Liver (tissue), 9 donors: ENCODE measurements around the gene ALG8. TPM values are rescaled to one million over a fixed set of nuclear protein-coding genes. Genes with fewer than 3 reads are reported as not detected.
A peak's percentile ranks its signal among the peaks of the same experiment; 100 is the strongest.

Experiments
- DNase-seq: peaks from one replicate; pipeline ENCODE4 v3.0.0-alpha.2; 2017; ENCODE audit warnings: low spot score
- H3K27ac ChIP-seq, 2 donors: one replicate each; pipeline ENCODE4 v1.7.0; 2013; ENCODE audit warnings: inconsistent platforms in 2 of 2, low read length in 2 of 2, control low read depth in 1 of 2, low read depth in 1 of 2, mild to moderate bottlenecking in 1 of 2
- H3K27me3 ChIP-seq, 4 donors: one replicate each; pipeline versions ENCODE4 v1.6.1 to v1.7.0; 2013; ENCODE audit warnings: low read length in 3 of 4, inconsistent platforms in 1 of 4, mild to moderate bottlenecking in 1 of 4, moderate library complexity in 1 of 4; ENCODE audit not compliant: control insufficient read depth in 4 of 4, insufficient read depth in 4 of 4
- H3K36me3 ChIP-seq, 4 donors: one replicate each; pipeline versions ENCODE4 v1.6.1 to v1.7.0; 2013; ENCODE audit warnings: low read length in 3 of 4, mild to moderate bottlenecking in 3 of 4, low read depth in 1 of 4, moderate library complexity in 1 of 4; ENCODE audit not compliant: control insufficient read depth in 4 of 4, insufficient read depth in 3 of 4
- H3K4me1 ChIP-seq, 4 donors: one replicate each; pipeline versions ENCODE4 v1.6.1 to v1.7.0; 2013; ENCODE audit warnings: low read length in 3 of 4, mild to moderate bottlenecking in 3 of 4, moderate library complexity in 1 of 4; ENCODE audit not compliant: control insufficient read depth in 4 of 4, insufficient read depth in 4 of 4
- H3K4me3 ChIP-seq, 3 donors: one replicate each; pipeline versions ENCODE4 v1.6.1 to v1.7.0; 2013; ENCODE audit warnings: low read length in 3 of 3, control low read depth in 1 of 3, low read depth in 1 of 3, mild to moderate bottlenecking in 1 of 3
- H3K9ac ChIP-seq, 2 donors: one replicate each; pipeline ENCODE4 v1.7.0; 2013; ENCODE audit warnings: low read length in 2 of 2, mild to moderate bottlenecking in 2 of 2, moderate library complexity in 2 of 2, control low read depth in 1 of 2, low read depth in 1 of 2
- H3K9me3 ChIP-seq, 4 donors: one replicate each; pipeline versions ENCODE4 v1.6.1 to v1.7.0; 2013; ENCODE audit warnings: low read length in 3 of 4; ENCODE audit not compliant: control insufficient read depth in 4 of 4
- EGR1 ChIP-seq, 2 donors: IDR thresholded peaks; 2 replicates each; pipeline ENCODE4 v1.6.1; 2016 to 2018; ENCODE audit warnings: antibody characterized with exemption in 2 of 2, low read depth in 2 of 2
- FOXA1 ChIP-seq: IDR thresholded peaks from 2 replicates; pipeline ENCODE4 v1.6.1; 2016; ENCODE audit warnings: antibody characterized with exemption
- FOXA2 ChIP-seq: IDR thresholded peaks from 2 replicates; pipeline ENCODE4 v1.6.1; 2016; ENCODE audit warnings: antibody characterized with exemption
- GABPA ChIP-seq, 2 donors: IDR thresholded peaks in 1 of 2; conservative IDR thresholded peaks in 1 of 2; 2 replicates each; pipeline ENCODE4 v1.6.1; 2016; ENCODE audit warnings: antibody characterized with exemption in 2 of 2, mild to moderate bottlenecking in 1 of 2, moderate library complexity in 1 of 2
- HNF4A ChIP-seq, 2 donors: conservative IDR thresholded peaks; 2 replicates each; pipeline ENCODE4 v1.6.1; 2016; ENCODE audit warnings: antibody characterized with exemption in 2 of 2, mild to moderate bottlenecking in 2 of 2
- HNF4G ChIP-seq: IDR thresholded peaks from 2 replicates; pipeline ENCODE4 v1.6.1; 2016; ENCODE audit warnings: antibody characterized with exemption
- JUND ChIP-seq, 2 donors: IDR thresholded peaks; 2 replicates each; pipeline ENCODE4 v1.6.1; 2016; ENCODE audit warnings: antibody characterized with exemption in 2 of 2
- NR2F2 ChIP-seq: IDR thresholded peaks from 2 replicates; pipeline ENCODE4 v1.6.1; 2016; ENCODE audit warnings: antibody characterized with exemption
- RXRA ChIP-seq, 2 donors: IDR thresholded peaks; 2 replicates each; pipeline ENCODE4 v1.6.1; 2017 to 2018; ENCODE audit warnings: antibody characterized with exemption in 2 of 2, mild to moderate bottlenecking in 1 of 2
- YY1 ChIP-seq: IDR thresholded peaks from 2 replicates; pipeline ENCODE4 v1.6.1; 2016; ENCODE audit warnings: antibody characterized with exemption, mild to moderate bottlenecking
- WGBS: extraction: QIAGEN DNeasy Blood & Tissue Kit; methylation state at CpG from one replicate; pipeline ENCODE4 v1.1.7; 2013; 5-methylcytosine and 5-hydroxymethylcytosine counted together
- polyA plus RNA-seq, 2 donors: library from polyadenylated mRNA; stranded (reverse) in 1 of 2; unstranded in 1 of 2; fragments of 200-250 nt in 1 of 2; fragments of >200 nt in 1 of 2; fragmentation: Nextera tagmentation in 1 of 2; extraction: Ambion mirVana in 1 of 2; gene quantifications; one replicate each; pipeline versions ENCODE4 v1.2.1 to v1.2.3, GENCODE V29; 2013 to 2015
- total RNA-seq, 2 donors: library from RNA; depleted of rRNA; stranded (reverse); fragments of >200 nt; gene quantifications; one replicate each; pipeline ENCODE4 v1.2.3, GENCODE V29; 2014
- TF ChIP-seq, protein P1 (sequence below): IDR thresholded peaks from 2 replicates; pipeline ENCODE4 v1.6.1; 2016; ENCODE audit warnings: antibody characterized with exemption, mild to moderate bottlenecking
- TF ChIP-seq, protein P2 (sequence below): IDR thresholded peaks from 2 replicates; pipeline ENCODE4 v1.6.1; 2016; ENCODE audit warnings: antibody characterized with exemption
- TF ChIP-seq, protein P3 (sequence below): IDR thresholded peaks from 2 replicates; pipeline ENCODE4 v1.6.1; 2016; ENCODE audit warnings: antibody characterized with exemption
- donor health status: healthy.
- donor health status: healthy.
- donor health status: healthy.
- donor health status: healthy.
- donor health status: healthy.

The ALG8 gene
- total and polyA plus RNA-seq, 4 donors: 29.4 to 46.0 (median 38.0) TPM

DNA sequence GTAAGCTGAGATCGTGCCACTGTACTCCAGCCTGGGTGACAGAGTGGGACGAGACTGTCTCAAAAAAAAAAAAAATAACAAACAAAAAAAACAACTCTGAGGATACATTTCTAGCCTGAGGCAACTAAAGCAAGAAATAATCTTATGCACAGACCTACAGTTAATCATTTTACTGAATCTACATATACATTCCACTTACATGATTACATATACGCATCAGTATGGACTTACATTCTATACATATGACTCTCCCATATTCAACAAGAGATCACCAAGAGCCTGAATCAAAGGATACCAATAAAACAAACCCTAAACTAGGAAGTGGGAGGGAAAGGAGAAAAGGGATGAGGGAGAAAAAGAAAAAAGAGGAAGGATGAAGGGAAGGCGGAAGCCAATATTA, 1.1 kb downstream of the ALG8 start:
- H3K9ac ChIP-seq: no peak overlapping the region
- H3K9me3 ChIP-seq: no peaks in the 10 kb centered on the region
- 94% methylated on average over 4 of the region's 4 CpGs for WGBS
- H3K4me1 ChIP-seq: peaks cover 0 to 16% (median 12%) of the 10 kb centered on the region in 4 donors
- H3K36me3 ChIP-seq: peaks cover 0 to 2% (median 0%) of the 10 kb centered on the region in 4 donors
- H3K27ac ChIP-seq: no peak overlapping the region
- DNase-seq: no peak
- no peaks in the 10 kb centered on the region for H3K27me3 ChIP-seq
- no peak for TF ChIP-seq FOXA2
- TF ChIP-seq, protein P1, sequence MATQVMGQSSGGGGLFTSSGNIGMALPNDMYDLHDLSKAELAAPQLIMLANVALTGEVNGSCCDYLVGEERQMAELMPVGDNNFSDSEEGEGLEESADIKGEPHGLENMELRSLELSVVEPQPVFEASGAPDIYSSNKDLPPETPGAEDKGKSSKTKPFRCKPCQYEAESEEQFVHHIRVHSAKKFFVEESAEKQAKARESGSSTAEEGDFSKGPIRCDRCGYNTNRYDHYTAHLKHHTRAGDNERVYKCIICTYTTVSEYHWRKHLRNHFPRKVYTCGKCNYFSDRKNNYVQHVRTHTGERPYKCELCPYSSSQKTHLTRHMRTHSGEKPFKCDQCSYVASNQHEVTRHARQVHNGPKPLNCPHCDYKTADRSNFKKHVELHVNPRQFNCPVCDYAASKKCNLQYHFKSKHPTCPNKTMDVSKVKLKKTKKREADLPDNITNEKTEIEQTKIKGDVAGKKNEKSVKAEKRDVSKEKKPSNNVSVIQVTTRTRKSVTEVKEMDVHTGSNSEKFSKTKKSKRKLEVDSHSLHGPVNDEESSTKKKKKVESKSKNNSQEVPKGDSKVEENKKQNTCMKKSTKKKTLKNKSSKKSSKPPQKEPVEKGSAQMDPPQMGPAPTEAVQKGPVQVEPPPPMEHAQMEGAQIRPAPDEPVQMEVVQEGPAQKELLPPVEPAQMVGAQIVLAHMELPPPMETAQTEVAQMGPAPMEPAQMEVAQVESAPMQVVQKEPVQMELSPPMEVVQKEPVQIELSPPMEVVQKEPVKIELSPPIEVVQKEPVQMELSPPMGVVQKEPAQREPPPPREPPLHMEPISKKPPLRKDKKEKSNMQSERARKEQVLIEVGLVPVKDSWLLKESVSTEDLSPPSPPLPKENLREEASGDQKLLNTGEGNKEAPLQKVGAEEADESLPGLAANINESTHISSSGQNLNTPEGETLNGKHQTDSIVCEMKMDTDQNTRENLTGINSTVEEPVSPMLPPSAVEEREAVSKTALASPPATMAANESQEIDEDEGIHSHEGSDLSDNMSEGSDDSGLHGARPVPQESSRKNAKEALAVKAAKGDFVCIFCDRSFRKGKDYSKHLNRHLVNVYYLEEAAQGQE: no peak
- no peak for TF ChIP-seq HNF4A (conservative IDR thresholded peaks at IDR 0.05)
- TF ChIP-seq FOXA1: no peak
- H3K4me3 ChIP-seq: peak overlapping the region in 2 of 3 donors; percentile 78 to 83

DNA sequence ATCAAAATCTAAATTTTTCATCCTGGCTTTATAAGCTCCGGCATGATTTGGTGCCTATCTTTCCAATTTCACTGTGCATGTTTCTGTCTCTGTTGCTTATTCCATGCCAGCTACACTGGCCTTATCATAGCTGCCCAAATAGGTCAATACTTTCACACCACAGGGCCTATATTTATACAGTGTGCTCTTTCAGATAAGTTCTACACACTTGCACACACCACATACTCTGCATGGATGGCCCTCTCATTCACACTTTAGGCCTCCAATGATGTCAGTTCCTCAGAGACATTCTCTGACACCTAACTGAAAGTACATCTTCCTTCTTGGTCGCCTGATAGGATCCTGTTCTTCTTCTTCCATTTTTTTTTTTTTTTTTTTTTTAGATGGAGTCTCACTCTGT, 7.0 kb downstream of the ALG8 start:
- 91% methylated on average over 2 of the region's 2 CpGs for WGBS
- Histone ChIP-seq H3K9me3 (no peaks in the 10 kb centered on the region), H3K4me1 (no peaks in the 10 kb centered on the region), H3K4me3 (no peak overlapping the region), H3K27me3 (no peaks in the 10 kb centered on the region), H3K27ac (no peak overlapping the region), H3K9ac (no peak overlapping the region), H3K36me3 (no peaks in the 10 kb centered on the region)
- TF ChIP-seq, protein P2, sequence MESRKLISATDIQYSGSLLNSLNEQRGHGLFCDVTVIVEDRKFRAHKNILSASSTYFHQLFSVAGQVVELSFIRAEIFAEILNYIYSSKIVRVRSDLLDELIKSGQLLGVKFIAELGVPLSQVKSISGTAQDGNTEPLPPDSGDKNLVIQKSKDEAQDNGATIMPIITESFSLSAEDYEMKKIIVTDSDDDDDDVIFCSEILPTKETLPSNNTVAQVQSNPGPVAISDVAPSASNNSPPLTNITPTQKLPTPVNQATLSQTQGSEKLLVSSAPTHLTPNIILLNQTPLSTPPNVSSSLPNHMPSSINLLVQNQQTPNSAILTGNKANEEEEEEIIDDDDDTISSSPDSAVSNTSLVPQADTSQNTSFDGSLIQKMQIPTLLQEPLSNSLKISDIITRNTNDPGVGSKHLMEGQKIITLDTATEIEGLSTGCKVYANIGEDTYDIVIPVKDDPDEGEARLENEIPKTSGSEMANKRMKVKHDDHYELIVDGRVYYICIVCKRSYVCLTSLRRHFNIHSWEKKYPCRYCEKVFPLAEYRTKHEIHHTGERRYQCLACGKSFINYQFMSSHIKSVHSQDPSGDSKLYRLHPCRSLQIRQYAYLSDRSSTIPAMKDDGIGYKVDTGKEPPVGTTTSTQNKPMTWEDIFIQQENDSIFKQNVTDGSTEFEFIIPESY: no peak
- no peak for TF ChIP-seq YY1
- TF ChIP-seq GABPA (IDR thresholded peaks at IDR 0.05 in 1 of 2, conservative IDR thresholded peaks at IDR 0.05 in 1 of 2): no peak
- no peak for TF ChIP-seq HNF4G
- TF ChIP-seq, protein P3, sequence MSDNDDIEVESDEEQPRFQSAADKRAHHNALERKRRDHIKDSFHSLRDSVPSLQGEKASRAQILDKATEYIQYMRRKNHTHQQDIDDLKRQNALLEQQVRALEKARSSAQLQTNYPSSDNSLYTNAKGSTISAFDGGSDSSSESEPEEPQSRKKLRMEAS: no peak
- TF ChIP-seq EGR1 (IDR thresholded peaks at IDR 0.05; ENCODE audit: low read depth in 2 of 2): no peak
- no peak for TF ChIP-seq NR2F2
- DNase-seq: no peak

DNA sequence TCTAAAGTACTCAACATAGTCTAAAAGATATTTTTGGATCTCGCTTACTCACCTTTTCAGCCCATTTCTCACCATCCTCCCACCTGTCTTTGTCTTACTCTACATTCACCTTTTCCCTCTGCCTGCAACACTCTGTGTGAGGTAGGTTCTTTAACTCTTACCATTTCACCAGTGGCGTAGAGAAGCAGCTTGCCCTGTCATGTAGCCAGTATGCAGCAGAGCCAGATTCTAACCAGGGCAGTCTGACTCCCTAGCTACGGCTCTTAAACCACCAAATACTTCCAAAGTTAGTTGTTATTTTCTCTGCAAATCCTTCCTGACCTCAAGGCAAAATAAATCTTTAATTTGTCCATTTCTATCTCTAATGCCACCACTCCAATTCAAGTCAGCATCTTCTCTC, 7.5 kb downstream of the ALG8 start:
- Histone ChIP-seq H3K4me1 (no peaks in the 10 kb centered on the region), H3K27me3 (no peaks in the 10 kb centered on the region), H3K9ac (no peak overlapping the region), H3K27ac (no peak overlapping the region), H3K4me3 (no peak overlapping the region), H3K9me3 (no peaks in the 10 kb centered on the region), H3K36me3 (no peaks in the 10 kb centered on the region)
- TF ChIP-seq, protein P3: no peak
- TF ChIP-seq EGR1 (IDR thresholded peaks at IDR 0.05; ENCODE audit: low read depth in 2 of 2) (no peak), NR2F2 (no peak), RXRA (IDR thresholded peaks at IDR 0.05) (no peak), JUND (IDR thresholded peaks at IDR 0.05) (no peak), GABPA (IDR thresholded peaks at IDR 0.05 in 1 of 2, conservative IDR thresholded peaks at IDR 0.05 in 1 of 2) (no peak)
- TF ChIP-seq, protein P2: no peak
- TF ChIP-seq, protein P1: no peak
- WGBS: 97% methylated on average over 3 of the region's 3 CpGs
- DNase-seq: no peak
